Breast epithelium (tissue), 3 donors: ENCODE data around the gene LAMA1.

Experiments used
- CTCF ChIP-seq, 3 donors: fragments of 450-650 bp; IDR thresholded peaks; one replicate each; pipeline ENCODE4 v1.5.1; 2016 to 2017; ENCODE audit warnings: antibody characterized with exemption in 3 of 3, mild to moderate bottlenecking in 3 of 3, moderate library complexity in 3 of 3
- POLR2A ChIP-seq: fragments of 450-650 bp; IDR thresholded peaks from one replicate; pipeline ENCODE4 v1.6.1; 2016; ENCODE audit warnings: antibody characterized with exemption, mild to moderate bottlenecking, moderate library complexity
- POLR2AphosphoS5 ChIP-seq, 3 donors: sonication (generic); formaldehyde crosslinking; IDR thresholded peaks; one replicate each; pipeline ENCODE4 v1.6.1; 2017; ENCODE audit warnings: antibody characterized with exemption in 3 of 3

- TF ChIP-seq CTCF (IDR thresholded peaks at IDR 0.05) (no peak), POLR2AphosphoS5 (IDR thresholded peaks at IDR 0.05) (no peak), POLR2A (no peak)
Measured at GRCh38 chr18:6917072-6917471, 200.5 kb downstream of the LAMA1 start.
